Epithelial cell of esophagus (primary cell): Measurements from ENCODE around the gene FLYWCH1.

ENCODE experiments used
- DNase-seq: peaks from one replicate; pipeline ENCODE4 v3.0.0; 2010; ENCODE audit warnings: low read depth
- H3K4me3 ChIP-seq: 2 replicates; pipeline ENCODE4 v1.5.1; 2011; ENCODE audit warnings: mild to moderate bottlenecking, low read length, control low read depth
- CTCF ChIP-seq: IDR thresholded peaks from 2 replicates; pipeline ENCODE4 v1.5.1; 2011; ENCODE audit warnings: low read depth, mild to moderate bottlenecking, low read length, control low read depth, inconsistent platforms; ENCODE audit not compliant: insufficient read depth; ENCODE audit errors: missing control alignments

The FLYWCH1 gene

GRCh38 chr16:2953706-2954627 lies 42.2 kb downstream of the FLYWCH1 start:
- TF ChIP-seq CTCF = no peak
- no peak overlapping the region for H3K4me3 ChIP-seq
- no peak for DNase-seq

GRCh38 chr16:2954656-2955381 lies 43.1 kb downstream of the FLYWCH1 start:
- TF ChIP-seq CTCF = no peak
- H3K4me3 ChIP-seq = no peak overlapping the region
- no peak for DNase-seq

GRCh38 chr16:2955438-2955778 lies 43.7 kb downstream of the FLYWCH1 start:
- DNase-seq = no peak
- no peak overlapping the region for H3K4me3 ChIP-seq
- no peak for TF ChIP-seq CTCF

GRCh38 chr16:2955779-2956578 lies 44.2 kb downstream of the FLYWCH1 start:
- H3K4me3 ChIP-seq = no peak overlapping the region
- DNase-seq = no peak
- no peak for TF ChIP-seq CTCF

- no peak for DNase-seq
- no peak overlapping the region for H3K4me3 ChIP-seq
Observed at GRCh38 chr16:2956579-2956956, 44.8 kb downstream of the FLYWCH1 start.

More at GRCh38 chr16:2956579-2956956, 44.8 kb downstream of the FLYWCH1 start:
- no peak for TF ChIP-seq CTCF
